ENCODE results near the gene LINS1. TPM values are rescaled to one million over a fixed set of nuclear protein-coding genes. Genes with fewer than 3 reads are reported as not detected.
A peak's percentile ranks its signal among the peaks of the same experiment; 100 is the strongest.

Gene LINS1
- polyA plus RNA-seq, 1 donor, result 19.7 TPM

DNA sequence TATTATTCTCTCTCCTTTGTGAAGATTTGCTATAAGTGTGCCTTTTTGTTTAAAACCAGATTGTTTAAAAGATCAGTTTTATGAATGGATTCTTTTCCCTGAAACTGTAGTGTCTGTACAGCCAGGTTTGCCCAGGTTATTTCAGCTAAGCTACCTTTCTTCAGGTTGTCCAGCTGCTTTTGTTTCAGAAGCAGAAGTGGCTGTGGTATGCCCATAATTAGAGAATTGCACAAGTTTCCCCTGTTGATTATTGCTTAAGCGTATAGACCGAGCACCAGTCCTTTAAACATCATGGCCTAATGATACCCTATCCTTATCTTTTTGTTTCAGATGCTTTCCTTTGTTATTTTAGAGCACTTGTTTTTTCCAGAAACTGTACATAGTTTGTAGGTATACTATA is 10.6 kb upstream of the LINS1 start:
- H3K4me3 ChIP-seq (ENCODE audit: low read length), result no peak overlapping the region
- no peaks in the 10 kb centered on the region for H3K27me3 ChIP-seq (ENCODE audit: control insufficient read depth, insufficient read depth, low read length)
- no peaks in the 10 kb centered on the region for H3K4me1 ChIP-seq (ENCODE audit: control insufficient read depth, insufficient read depth, low read length)
- H3K27ac ChIP-seq (ENCODE audit: low read length), result no peak overlapping the region
- peaks cover 42% of the 10 kb centered on the region for H3K36me3 ChIP-seq (ENCODE audit: control insufficient read depth, insufficient read depth, low read length)
- DNase-seq, result no peak
- no peaks in the 10 kb centered on the region for H3K9me3 ChIP-seq (ENCODE audit: control insufficient read depth, low read depth, low read length)
- WGBS (ENCODE audit: insufficient coverage, low lambda C conversion rate), result 100% methylated on average over 2 of the region's 2 CpGs

DNA sequence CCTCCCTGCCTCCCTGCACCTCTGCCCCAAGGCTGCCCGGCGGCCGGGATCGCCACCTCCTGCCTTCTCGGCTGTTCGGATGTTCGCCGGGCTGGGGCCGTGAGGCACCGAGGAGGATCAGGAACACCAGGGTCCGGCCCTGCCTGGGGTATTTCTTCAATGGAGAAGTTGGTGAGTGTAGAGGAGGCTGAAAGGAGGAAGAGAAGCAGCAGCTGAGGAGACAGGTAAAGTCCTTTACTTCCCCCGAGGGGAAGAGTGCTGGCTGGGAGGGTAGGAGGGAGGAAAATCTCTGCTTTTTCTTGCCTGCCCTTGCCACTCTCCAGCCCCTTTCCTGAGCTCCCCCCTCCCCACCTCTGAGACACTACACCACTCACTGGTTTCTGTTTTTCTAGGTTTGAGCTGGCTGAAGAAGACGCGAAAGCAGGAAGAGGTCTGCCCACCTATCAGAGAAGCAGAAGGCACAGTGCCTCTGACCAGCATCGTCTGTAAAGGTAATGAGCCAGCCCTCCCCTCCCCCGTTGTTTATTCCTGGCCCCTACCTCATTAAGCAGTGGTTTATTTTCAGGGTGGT is 924 bp upstream of the LINS1 start:
- Histone ChIP-seq H3K27me3 (ENCODE audit: control insufficient read depth, insufficient read depth, low read length) (no peaks in the 10 kb centered on the region), H3K4me1 (ENCODE audit: control insufficient read depth, insufficient read depth, low read length) (no peaks in the 10 kb centered on the region)
- DNase-seq, result peak in 1 of 2 donors; percentile 23

DNA sequence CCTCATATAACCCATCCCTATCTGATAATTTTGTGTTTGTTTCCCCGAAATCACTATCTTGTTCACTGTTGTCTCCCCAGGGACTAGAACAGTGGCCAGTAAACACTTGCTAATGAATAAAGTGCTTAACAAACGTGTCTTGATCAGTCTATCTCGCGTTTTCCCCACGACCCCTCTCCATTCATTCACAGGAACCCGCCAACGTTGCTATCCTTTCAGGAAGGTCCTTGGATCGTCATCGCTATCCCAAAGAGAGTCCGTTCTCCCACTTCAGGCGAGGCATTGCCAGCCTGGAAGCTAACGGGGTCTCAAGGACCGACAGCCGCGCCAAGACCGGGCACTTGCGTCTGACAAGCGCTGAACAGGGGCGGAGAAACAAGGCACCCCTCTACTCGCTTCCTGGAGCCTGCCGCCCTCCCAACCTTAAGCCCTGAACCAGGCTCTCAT is 344 bp downstream of the LINS1 start:
- no peaks in the 10 kb centered on the region for H3K27me3 ChIP-seq (ENCODE audit: control insufficient read depth, insufficient read depth, low read length)
- H3K4me3 ChIP-seq (ENCODE audit: low read length), result peak overlapping the region; percentile 74
- no peak for DNase-seq
- peak overlapping the region; percentile 41 for H3K27ac ChIP-seq (ENCODE audit: low read length)
- H3K36me3 ChIP-seq (ENCODE audit: control insufficient read depth, insufficient read depth, low read length), result peaks cover 5% of the 10 kb centered on the region
- H3K9me3 ChIP-seq (ENCODE audit: control insufficient read depth, low read depth, low read length), result no peaks in the 10 kb centered on the region
- WGBS (ENCODE audit: insufficient coverage, low lambda C conversion rate), result no CpG with 5 or more reads among the region's 21 CpGs
- no peaks in the 10 kb centered on the region for H3K4me1 ChIP-seq (ENCODE audit: control insufficient read depth, insufficient read depth, low read length)

More for the DNA sequence above, 924 bp upstream of the LINS1 start:
- Histone ChIP-seq H3K4me3 (ENCODE audit: low read length) (peak overlapping the region; percentile 94), H3K36me3 (ENCODE audit: control insufficient read depth, insufficient read depth, low read length) (peaks cover 10% of the 10 kb centered on the region), H3K27ac (ENCODE audit: low read length) (peak overlapping the region; percentile 91), H3K9me3 (ENCODE audit: control insufficient read depth, low read depth, low read length) (no peaks in the 10 kb centered on the region)
- WGBS (ENCODE audit: insufficient coverage, low lambda C conversion rate), result no CpG with 5 or more reads among the region's 16 CpGs

DNA sequence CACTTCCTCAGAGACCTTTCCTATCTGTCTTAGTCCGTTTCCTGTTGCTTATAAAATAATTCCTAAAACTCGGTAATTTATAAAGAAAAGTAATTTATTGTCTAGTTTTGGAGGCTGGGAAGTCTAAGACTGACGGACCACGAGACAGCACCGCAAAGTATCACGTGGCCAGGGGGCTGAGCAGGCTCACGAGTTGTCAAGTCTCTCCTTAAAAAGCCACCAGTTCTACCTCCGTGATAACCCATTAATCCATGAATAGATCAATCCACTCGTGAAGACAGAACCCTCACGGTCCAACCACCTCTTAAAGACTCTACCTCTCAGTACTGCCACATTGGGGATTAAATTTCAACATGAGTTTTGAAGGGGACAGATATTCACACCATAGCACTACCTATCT is 821 bp downstream of the LINS1 start:
- Histone ChIP-seq H3K36me3 (ENCODE audit: control insufficient read depth, insufficient read depth, low read length) (peaks cover 5% of the 10 kb centered on the region), H3K27ac (ENCODE audit: low read length) (peak overlapping the region; percentile 41), H3K4me3 (ENCODE audit: low read length) (peak overlapping the region; percentile 74), H3K4me1 (ENCODE audit: control insufficient read depth, insufficient read depth, low read length) (no peaks in the 10 kb centered on the region), H3K9me3 (ENCODE audit: control insufficient read depth, low read depth, low read length) (no peaks in the 10 kb centered on the region), H3K27me3 (ENCODE audit: control insufficient read depth, insufficient read depth, low read length) (no peaks in the 10 kb centered on the region)
- peak in 1 of 2 donors; percentile 42 for DNase-seq
- 0% methylated on average over 1 of the region's 10 CpGs for WGBS (ENCODE audit: insufficient coverage, low lambda C conversion rate)

DNA sequence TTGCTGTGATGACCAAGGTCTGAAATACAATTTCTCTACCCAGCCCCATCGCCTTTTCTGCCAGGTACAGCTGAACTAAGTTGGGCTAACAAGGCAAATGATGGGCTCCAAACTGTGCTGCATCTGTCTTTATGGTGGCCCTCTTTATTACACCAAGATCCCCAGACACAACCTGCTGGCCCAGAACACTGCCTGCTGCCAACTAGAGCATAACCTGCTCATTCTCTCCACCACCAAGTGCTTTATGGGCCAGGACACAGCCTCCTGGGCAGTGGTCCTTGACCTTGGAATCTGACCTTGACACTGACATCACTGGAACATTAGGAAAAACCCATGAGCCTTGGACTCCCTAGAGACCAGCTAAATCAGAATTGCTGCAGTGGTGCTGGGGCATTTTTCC is 3.3 kb downstream of the LINS1 start:
- no CpG with 5 or more reads among the region's 1 CpG for WGBS (ENCODE audit: insufficient coverage, low lambda C conversion rate)
- H3K4me1 ChIP-seq (ENCODE audit: control insufficient read depth, insufficient read depth, low read length), result no peaks in the 10 kb centered on the region

DNA sequence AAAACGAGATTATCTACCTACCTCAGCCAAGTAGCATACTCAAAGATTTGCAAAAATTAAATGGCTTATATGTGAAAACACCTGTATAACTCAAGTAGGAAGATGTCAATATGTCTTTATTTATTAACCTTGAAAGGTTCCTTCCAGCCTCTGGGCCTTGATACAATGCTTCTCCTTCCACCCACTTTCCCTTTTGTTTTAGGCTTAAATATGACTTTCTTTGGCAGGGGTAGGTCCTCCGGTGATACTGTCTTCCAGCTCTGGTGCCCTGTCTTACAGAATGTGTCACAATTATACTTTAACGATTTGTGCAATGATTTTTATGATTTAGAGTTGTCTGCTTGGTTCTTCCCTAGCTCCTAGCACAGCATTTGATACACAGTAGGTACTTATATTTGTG is 4.1 kb downstream of the LINS1 start:
- no peak overlapping the region for H3K27ac ChIP-seq (ENCODE audit: low read length)
- H3K9me3 ChIP-seq (ENCODE audit: control insufficient read depth, low read depth, low read length), result no peaks in the 10 kb centered on the region
- no peak for DNase-seq
- WGBS (ENCODE audit: insufficient coverage, low lambda C conversion rate), result 100% methylated on average over 2 of the region's 3 CpGs
- H3K4me1 ChIP-seq (ENCODE audit: control insufficient read depth, insufficient read depth, low read length), result no peaks in the 10 kb centered on the region
- H3K4me3 ChIP-seq (ENCODE audit: low read length), result no peak overlapping the region
- no peaks in the 10 kb centered on the region for H3K36me3 ChIP-seq (ENCODE audit: control insufficient read depth, insufficient read depth, low read length)
- H3K27me3 ChIP-seq (ENCODE audit: control insufficient read depth, insufficient read depth, low read length), result no peaks in the 10 kb centered on the region

More for the DNA sequence above, 3.3 kb downstream of the LINS1 start:
- DNase-seq, result no peak
- no peaks in the 10 kb centered on the region for H3K9me3 ChIP-seq (ENCODE audit: control insufficient read depth, low read depth, low read length)
- H3K4me3 ChIP-seq (ENCODE audit: low read length), result no peak overlapping the region
- no peaks in the 10 kb centered on the region for H3K36me3 ChIP-seq (ENCODE audit: control insufficient read depth, insufficient read depth, low read length)
- H3K27ac ChIP-seq (ENCODE audit: low read length), result no peak overlapping the region
- H3K27me3 ChIP-seq (ENCODE audit: control insufficient read depth, insufficient read depth, low read length), result no peaks in the 10 kb centered on the region

DNA sequence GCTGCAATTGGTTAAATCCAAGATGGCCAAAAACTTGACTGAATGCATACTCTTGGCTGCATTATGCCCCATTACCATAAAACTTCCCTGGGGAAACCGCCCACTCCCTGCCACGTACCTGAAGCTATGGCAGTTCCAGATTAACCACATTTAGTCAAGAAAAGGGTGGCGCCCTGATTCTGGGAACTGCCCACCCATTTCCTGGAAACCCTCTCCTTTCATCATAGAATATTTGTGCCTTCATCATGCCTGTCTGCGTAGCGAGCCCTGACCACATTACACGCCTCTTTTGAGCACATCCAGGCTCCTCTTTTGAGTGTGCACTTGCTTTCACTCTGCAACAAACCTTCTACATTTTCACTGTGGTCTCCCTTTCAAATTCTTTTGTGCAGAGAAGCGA is 5.2 kb downstream of the LINS1 start:
- no peak overlapping the region for H3K4me3 ChIP-seq (ENCODE audit: low read length)
- peak in 1 of 2 donors; percentile 6 for DNase-seq
- H3K27me3 ChIP-seq (ENCODE audit: control insufficient read depth, insufficient read depth, low read length), result no peaks in the 10 kb centered on the region
- WGBS (ENCODE audit: insufficient coverage, low lambda C conversion rate), result no CpG with 5 or more reads among the region's 7 CpGs
- H3K4me1 ChIP-seq (ENCODE audit: control insufficient read depth, insufficient read depth, low read length), result no peaks in the 10 kb centered on the region
- H3K36me3 ChIP-seq (ENCODE audit: control insufficient read depth, insufficient read depth, low read length), result no peaks in the 10 kb centered on the region
- H3K9me3 ChIP-seq (ENCODE audit: control insufficient read depth, low read depth, low read length), result no peaks in the 10 kb centered on the region
- no peak overlapping the region for H3K27ac ChIP-seq (ENCODE audit: low read length)

DNA sequence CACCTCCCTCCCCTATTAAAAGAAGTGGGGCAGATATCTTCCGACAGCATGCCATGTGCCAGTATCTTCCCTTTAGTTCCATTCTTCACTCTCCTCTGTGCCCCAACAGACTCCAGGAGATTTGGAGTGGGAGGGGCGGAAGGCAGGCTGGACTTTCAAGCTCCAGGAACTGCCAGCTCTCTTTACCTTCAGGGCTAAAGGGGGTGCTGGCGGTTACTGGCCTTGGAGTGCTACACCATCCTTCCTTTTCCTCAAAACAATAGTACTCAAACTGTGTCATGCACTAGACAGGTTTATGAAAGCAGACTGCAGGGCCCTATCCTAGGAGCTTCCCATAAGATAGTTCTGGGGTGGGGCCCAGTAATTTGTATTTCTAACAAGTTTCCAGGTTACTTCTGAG is 6.0 kb downstream of the LINS1 start:
- Histone ChIP-seq H3K36me3 (ENCODE audit: control insufficient read depth, insufficient read depth, low read length) (no peaks in the 10 kb centered on the region), H3K4me3 (ENCODE audit: low read length) (no peak overlapping the region), H3K9me3 (ENCODE audit: control insufficient read depth, low read depth, low read length) (no peaks in the 10 kb centered on the region), H3K27ac (ENCODE audit: low read length) (no peak overlapping the region), H3K4me1 (ENCODE audit: control insufficient read depth, insufficient read depth, low read length) (no peaks in the 10 kb centered on the region), H3K27me3 (ENCODE audit: control insufficient read depth, insufficient read depth, low read length) (no peaks in the 10 kb centered on the region)
- WGBS (ENCODE audit: insufficient coverage, low lambda C conversion rate), result no CpG with 5 or more reads among the region's 3 CpGs
- DNase-seq, result no peak

DNA sequence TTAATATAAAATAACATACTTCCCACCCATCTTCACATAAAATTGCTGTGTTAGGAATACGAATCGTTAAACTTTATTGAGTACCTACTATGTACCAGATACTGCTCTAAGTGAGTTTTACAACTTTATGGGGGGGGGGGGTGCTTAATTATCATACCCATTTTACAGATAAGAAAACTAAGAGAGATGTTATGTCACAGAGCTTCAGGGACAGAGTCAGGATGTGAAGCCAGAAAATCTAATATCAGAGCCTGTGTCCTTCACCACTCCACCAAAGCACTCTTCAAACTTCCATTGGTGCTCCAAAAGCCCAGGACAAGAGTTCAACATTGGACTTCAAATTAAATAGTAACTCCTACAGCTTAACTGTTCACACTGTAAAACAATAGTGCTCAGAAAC is 8.6 kb downstream of the LINS1 start:
- no peak for DNase-seq
- no peak overlapping the region for H3K4me3 ChIP-seq (ENCODE audit: low read length)
- no peak overlapping the region for H3K27ac ChIP-seq (ENCODE audit: low read length)
- no peaks in the 10 kb centered on the region for H3K4me1 ChIP-seq (ENCODE audit: control insufficient read depth, insufficient read depth, low read length)
- WGBS (ENCODE audit: insufficient coverage, low lambda C conversion rate), result no CpG with 5 or more reads among the region's 2 CpGs
- H3K36me3 ChIP-seq (ENCODE audit: control insufficient read depth, insufficient read depth, low read length), result no peaks in the 10 kb centered on the region
- H3K27me3 ChIP-seq (ENCODE audit: control insufficient read depth, insufficient read depth, low read length), result no peaks in the 10 kb centered on the region
- H3K9me3 ChIP-seq (ENCODE audit: control insufficient read depth, low read depth, low read length), result peaks cover 2% of the 10 kb centered on the region

DNA sequence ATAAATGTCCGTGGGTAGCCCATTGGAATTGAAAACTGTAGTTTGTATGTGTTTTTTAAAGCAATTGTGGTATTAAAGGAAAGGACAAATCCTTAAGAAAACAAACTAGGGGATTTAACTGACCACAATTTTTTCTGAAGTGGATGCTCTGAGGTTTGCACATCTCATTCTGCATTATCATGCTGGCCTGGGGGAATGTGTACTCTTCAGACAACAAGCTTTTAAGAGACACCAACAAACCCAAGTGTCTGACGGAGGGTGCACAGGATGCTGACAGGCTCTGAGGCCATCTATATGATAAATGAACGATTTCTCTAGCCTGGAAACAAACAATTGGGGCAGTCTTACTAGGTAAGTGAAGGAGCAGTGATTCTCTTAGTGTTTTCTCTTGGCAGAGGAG is 9.1 kb downstream of the LINS1 start:
- DNase-seq, result no peak
- no peaks in the 10 kb centered on the region for H3K27me3 ChIP-seq (ENCODE audit: control insufficient read depth, insufficient read depth, low read length)
- H3K4me3 ChIP-seq (ENCODE audit: low read length), result no peak overlapping the region
- H3K36me3 ChIP-seq (ENCODE audit: control insufficient read depth, insufficient read depth, low read length), result no peaks in the 10 kb centered on the region
- H3K9me3 ChIP-seq (ENCODE audit: control insufficient read depth, low read depth, low read length), result peaks cover 5% of the 10 kb centered on the region
- no peaks in the 10 kb centered on the region for H3K4me1 ChIP-seq (ENCODE audit: control insufficient read depth, insufficient read depth, low read length)
- H3K27ac ChIP-seq (ENCODE audit: low read length), result no peak overlapping the region
- 84% methylated on average over 2 of the region's 3 CpGs for WGBS (ENCODE audit: insufficient coverage, low lambda C conversion rate)

DNA sequence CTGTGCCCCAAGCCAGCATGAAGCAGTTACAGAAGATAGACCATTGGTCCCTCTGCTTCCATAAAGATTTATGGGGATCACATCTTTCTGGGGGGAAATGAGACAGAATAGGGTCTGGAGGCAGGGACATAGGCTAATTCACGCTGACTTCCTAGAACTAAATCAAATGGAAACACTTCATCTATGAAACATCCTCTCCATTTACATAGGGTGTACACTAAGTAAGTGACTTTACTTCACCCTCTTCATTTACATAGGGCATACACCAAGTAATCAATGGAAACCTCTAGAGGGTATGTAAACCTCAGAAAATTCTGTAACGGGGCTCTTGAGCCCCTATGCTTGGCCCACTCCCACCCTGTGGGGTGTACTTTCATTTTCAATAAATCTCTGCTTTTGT is 10.1 kb downstream of the LINS1 start:
- no peaks in the 10 kb centered on the region for H3K27me3 ChIP-seq (ENCODE audit: control insufficient read depth, insufficient read depth, low read length)
- no peaks in the 10 kb centered on the region for H3K4me1 ChIP-seq (ENCODE audit: control insufficient read depth, insufficient read depth, low read length)
- H3K9me3 ChIP-seq (ENCODE audit: control insufficient read depth, low read depth, low read length), result peaks cover 7% of the 10 kb centered on the region
- H3K36me3 ChIP-seq (ENCODE audit: control insufficient read depth, insufficient read depth, low read length), result no peaks in the 10 kb centered on the region
- no peak for DNase-seq
- H3K27ac ChIP-seq (ENCODE audit: low read length), result no peak overlapping the region
- H3K4me3 ChIP-seq (ENCODE audit: low read length), result no peak overlapping the region
- no CpG with 5 or more reads among the region's 2 CpGs for WGBS (ENCODE audit: insufficient coverage, low lambda C conversion rate)
